IPS-15b (cell line): ENCODE results near the gene MKRN3.
"Not testable (repeated sequence)": the region's sequence is repeated elsewhere in the genome, so short reads cannot be mapped to it uniquely, and the experiment has no call there.

Source experiments
- H3K27me3 ChIP-seq: one replicate; pipeline ENCODE4 v1.6.1; 2013; ENCODE audit warnings: low read length; ENCODE audit not compliant: control insufficient read depth, insufficient read depth
- H3K36me3 ChIP-seq: one replicate; pipeline ENCODE4 v1.6.1; 2013; ENCODE audit warnings: low read length; ENCODE audit not compliant: control insufficient read depth, insufficient read depth
- H3K4me1 ChIP-seq: one replicate; pipeline ENCODE4 v1.6.1; 2013; ENCODE audit warnings: mild to moderate bottlenecking, low read length; ENCODE audit not compliant: control insufficient read depth, insufficient read depth
- H3K4me3 ChIP-seq: one replicate; pipeline ENCODE4 v1.5.1; 2013; ENCODE audit warnings: low read depth, low read length
- H3K9ac ChIP-seq: one replicate; pipeline ENCODE4 v1.6.1; 2013; ENCODE audit warnings: low read depth, mild to moderate bottlenecking, low read length
- H3K9me3 ChIP-seq: one replicate; pipeline ENCODE4 v1.6.1; 2013; ENCODE audit warnings: mild to moderate bottlenecking, low read length; ENCODE audit not compliant: control insufficient read depth, insufficient read depth

Gene MKRN3

GRCh38 chr15:23594252-23594770, 28.8 kb downstream of the MKRN3 start:
- H3K9me3 ChIP-seq = no peaks in the 10 kb centered on the region
- no peak overlapping the region for H3K4me3 ChIP-seq
- H3K27me3 ChIP-seq = no peaks in the 10 kb centered on the region
- no peaks in the 10 kb centered on the region for H3K36me3 ChIP-seq
- no peaks in the 10 kb centered on the region for H3K4me1 ChIP-seq
- H3K9ac ChIP-seq = no peak overlapping the region

GRCh38 chr15:23595368-23595767, 29.9 kb downstream of the MKRN3 start:
- H3K4me3 ChIP-seq = no peak overlapping the region
- no peaks in the 10 kb centered on the region for H3K4me1 ChIP-seq
- no peaks in the 10 kb centered on the region for H3K36me3 ChIP-seq
- no peak overlapping the region for H3K9ac ChIP-seq
- H3K27me3 ChIP-seq = no peaks in the 10 kb centered on the region
- no peaks in the 10 kb centered on the region for H3K9me3 ChIP-seq

- H3K4me1 ChIP-seq = no peaks in the 10 kb centered on the region
- H3K9me3 ChIP-seq = no peaks in the 10 kb centered on the region
- H3K9ac ChIP-seq = no peak overlapping the region
- H3K27me3 ChIP-seq = no peaks in the 10 kb centered on the region
- no peaks in the 10 kb centered on the region for H3K36me3 ChIP-seq
- H3K4me3 ChIP-seq = no peak overlapping the region
Observed at GRCh38 chr15:23596736-23597135, 31.3 kb downstream of the MKRN3 start.

- not testable (repeated sequence) for H3K9ac ChIP-seq, H3K4me3 ChIP-seq, H3K27me3 ChIP-seq, H3K9me3 ChIP-seq, H3K4me1 ChIP-seq, H3K36me3 ChIP-seq
Observed at GRCh38 chr15:23597278-23597677, 31.8 kb downstream of the MKRN3 start.

GRCh38 chr15:23599053-23599452, 33.6 kb downstream of the MKRN3 start:
- no peak overlapping the region for H3K9ac ChIP-seq
- no peaks in the 10 kb centered on the region for H3K9me3 ChIP-seq

DNA sequence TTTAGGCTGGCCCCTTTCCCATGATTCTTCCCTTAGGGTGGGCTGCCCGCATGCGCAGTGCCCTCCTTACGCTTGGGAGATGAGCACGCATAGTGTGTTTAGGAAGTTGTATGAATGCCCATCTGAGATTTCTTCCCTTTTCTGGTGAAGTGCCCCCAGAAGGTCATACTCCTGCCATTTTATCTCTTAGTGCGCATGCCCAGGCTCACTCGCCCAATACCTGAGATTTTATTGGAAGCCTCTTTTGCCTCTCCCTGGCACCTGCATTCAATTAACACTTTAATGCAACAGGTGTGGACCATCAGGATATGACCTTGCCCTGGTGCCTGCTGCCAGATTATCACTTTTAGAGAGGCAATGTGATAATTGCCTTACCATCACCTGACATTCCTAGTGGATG, 36.6 kb downstream of the MKRN3 start:
- H3K9me3 ChIP-seq = no peaks in the 10 kb centered on the region

More at GRCh38 chr15:23599053-23599452, 33.6 kb downstream of the MKRN3 start:
- Histone ChIP-seq H3K4me1 (no peaks in the 10 kb centered on the region), H3K36me3 (no peaks in the 10 kb centered on the region), H3K27me3 (no peaks in the 10 kb centered on the region), H3K4me3 (no peak overlapping the region)

GRCh38 chr15:23606226-23606625, 40.8 kb downstream of the MKRN3 start:
- Histone ChIP-seq H3K9ac (no peak overlapping the region), H3K27me3 (no peaks in the 10 kb centered on the region), H3K4me1 (no peaks in the 10 kb centered on the region), H3K9me3 (no peaks in the 10 kb centered on the region), H3K4me3 (no peak overlapping the region), H3K36me3 (no peaks in the 10 kb centered on the region)

More for the DNA sequence above, 36.6 kb downstream of the MKRN3 start:
- no peaks in the 10 kb centered on the region for H3K27me3 ChIP-seq
- no peaks in the 10 kb centered on the region for H3K36me3 ChIP-seq
- H3K4me1 ChIP-seq = no peaks in the 10 kb centered on the region
- H3K9ac ChIP-seq = no peak overlapping the region
- H3K4me3 ChIP-seq = no peak overlapping the region

DNA sequence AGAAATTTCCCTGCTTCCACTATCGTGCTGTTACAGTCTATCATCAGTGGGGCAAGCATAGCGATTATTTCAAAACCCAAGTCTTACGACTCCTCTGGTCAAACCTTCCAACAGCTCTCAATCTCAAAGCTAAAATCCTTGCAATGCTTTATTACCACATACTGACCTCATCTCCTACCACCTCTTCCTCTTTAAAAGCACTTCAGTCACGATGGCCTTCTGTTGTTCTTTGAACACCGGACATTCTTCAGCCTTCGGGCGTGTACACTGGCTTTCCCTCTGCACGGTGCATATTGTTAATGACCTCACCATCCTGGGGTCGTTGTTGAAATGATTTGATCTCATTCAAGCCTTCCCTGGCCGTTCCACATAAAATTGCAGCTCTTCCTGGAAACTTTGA, 51.1 kb downstream of the MKRN3 start:
- Histone ChIP-seq H3K4me1 (no peaks in the 10 kb centered on the region), H3K4me3 (no peak overlapping the region), H3K36me3 (no peaks in the 10 kb centered on the region), H3K9ac (no peak overlapping the region), H3K9me3 (no peaks in the 10 kb centered on the region), H3K27me3 (peaks cover 28% of the 10 kb centered on the region)
